Central memory CD8-positive, alpha-beta T cell (primary cell): ENCODE measurements around the gene RNPC3.
"Not testable (repeated sequence)": the region's sequence is repeated elsewhere in the genome, so short reads cannot be mapped to it uniquely, and the experiment has no call there.

Experiments
- ATAC-seq: fragments of 150-1000 bp; cut with Tn5 transposase; replicated peaks from 2 replicates; pipeline ENCODE4 v1.10.0; 2022; ENCODE audit warnings: mild to moderate bottlenecking, moderate FRiP score, moderate number of reproducible peaks; ENCODE audit not compliant: poor library complexity, severe bottlenecking; ENCODE audit errors: extremely low read depth
- DNase-seq, 2 donors: peaks; one replicate each; pipeline ENCODE4 v3.0.0; 2021; ENCODE audit warnings: low spot score in 2 of 2
- H3K27ac Mint-ChIP-seq: one replicate; pipeline ENCODE4 v1.8.0; 2022; ENCODE audit warnings: low read depth, mild to moderate bottlenecking, moderate library complexity, mixed read lengths
- H3K27me3 Mint-ChIP-seq: one replicate; pipeline ENCODE4 v1.8.0; 2022; ENCODE audit warnings: mixed read lengths
- H3K36me3 Mint-ChIP-seq: one replicate; pipeline ENCODE4 v1.8.0; 2022; ENCODE audit warnings: mild to moderate bottlenecking, moderate library complexity, mixed read lengths; ENCODE audit not compliant: insufficient read depth
- H3K4me1 Mint-ChIP-seq: one replicate; pipeline ENCODE4 v1.8.0; 2022; ENCODE audit warnings: mixed read lengths
- H3K4me3 Mint-ChIP-seq: one replicate; pipeline ENCODE4 v1.8.0; 2022; ENCODE audit warnings: mild to moderate bottlenecking, moderate library complexity, mixed read lengths
- H3K9me3 Mint-ChIP-seq: one replicate; pipeline ENCODE4 v1.8.0; 2022; ENCODE audit warnings: mixed read lengths

Gene RNPC3

GRCh38 chr1:103563056-103563455, 37.6 kb downstream of the RNPC3 start:
- H3K4me3 Mint-ChIP-seq = no peak overlapping the region
- no peaks in the 10 kb centered on the region for H3K9me3 Mint-ChIP-seq
- H3K27ac Mint-ChIP-seq = no peak overlapping the region
- H3K4me1 Mint-ChIP-seq = no peaks in the 10 kb centered on the region
- no peak for DNase-seq
- no peaks in the 10 kb centered on the region for H3K36me3 Mint-ChIP-seq
- H3K27me3 Mint-ChIP-seq = no peaks in the 10 kb centered on the region
- no peak for ATAC-seq

GRCh38 chr1:103569493-103569892, 44.0 kb downstream of the RNPC3 start:
- ATAC-seq = no peak

GRCh38 chr1:103571289-103571688, 45.8 kb downstream of the RNPC3 start, which contains the start of gene AMY2B:
Gene AMY2B (plus strand): TSS chr1:103571589. CDS start chr1:103571603, 14 bp downstream.
- ATAC-seq, H3K4me1 Mint-ChIP-seq, DNase-seq, H3K9me3 Mint-ChIP-seq, H3K4me3 Mint-ChIP-seq, H3K36me3 Mint-ChIP-seq, H3K27me3 Mint-ChIP-seq, H3K27ac Mint-ChIP-seq: not testable (repeated sequence)

More at GRCh38 chr1:103569493-103569892, 44.0 kb downstream of the RNPC3 start:
- H3K36me3 Mint-ChIP-seq = peaks cover 2% of the 10 kb centered on the region
- no peaks in the 10 kb centered on the region for H3K9me3 Mint-ChIP-seq
- H3K27ac Mint-ChIP-seq = no peak overlapping the region
- H3K4me1 Mint-ChIP-seq = no peaks in the 10 kb centered on the region
- no peak for DNase-seq
- H3K4me3 Mint-ChIP-seq = no peak overlapping the region
- H3K27me3 Mint-ChIP-seq = no peaks in the 10 kb centered on the region

GRCh38 chr1:103576065-103576464, 50.6 kb downstream of the RNPC3 start:
- H3K27me3 Mint-ChIP-seq = no peaks in the 10 kb centered on the region
- no peak overlapping the region for H3K4me3 Mint-ChIP-seq
- no peak overlapping the region for H3K27ac Mint-ChIP-seq
- ATAC-seq (no peak), DNase-seq (no peak)
- peaks cover 5% of the 10 kb centered on the region for H3K36me3 Mint-ChIP-seq
- H3K4me1 Mint-ChIP-seq = no peaks in the 10 kb centered on the region
- H3K9me3 Mint-ChIP-seq = no peaks in the 10 kb centered on the region

GRCh38 chr1:103576784-103577183, 51.3 kb downstream of the RNPC3 start:
- not testable (repeated sequence) for H3K4me1 Mint-ChIP-seq, H3K27ac Mint-ChIP-seq, H3K27me3 Mint-ChIP-seq, DNase-seq, ATAC-seq, H3K9me3 Mint-ChIP-seq, H3K4me3 Mint-ChIP-seq, H3K36me3 Mint-ChIP-seq

- H3K27me3 Mint-ChIP-seq = no peaks in the 10 kb centered on the region
- H3K9me3 Mint-ChIP-seq = no peaks in the 10 kb centered on the region
- peaks cover 3% of the 10 kb centered on the region for H3K36me3 Mint-ChIP-seq
- no peaks in the 10 kb centered on the region for H3K4me1 Mint-ChIP-seq
- H3K4me3 Mint-ChIP-seq = no peak overlapping the region
- no peak for ATAC-seq
- H3K27ac Mint-ChIP-seq = no peak overlapping the region
- no peak for DNase-seq
Observed at GRCh38 chr1:103582464-103582863, 57.0 kb downstream of the RNPC3 start.

- DNase-seq (no peak), ATAC-seq (no peak)
- H3K4me3 Mint-ChIP-seq = no peak overlapping the region
- peaks cover 3% of the 10 kb centered on the region for H3K36me3 Mint-ChIP-seq
- no peak overlapping the region for H3K27ac Mint-ChIP-seq
- peaks cover 5% of the 10 kb centered on the region for H3K27me3 Mint-ChIP-seq
- H3K4me1 Mint-ChIP-seq = no peaks in the 10 kb centered on the region
- H3K9me3 Mint-ChIP-seq = peaks cover 4% of the 10 kb centered on the region
Observed at GRCh38 chr1:103583887-103584286, 58.4 kb downstream of the RNPC3 start.

GRCh38 chr1:103584537-103584936, 59.0 kb downstream of the RNPC3 start:
- peaks cover 3% of the 10 kb centered on the region for H3K36me3 Mint-ChIP-seq
- no peaks in the 10 kb centered on the region for H3K4me1 Mint-ChIP-seq
- no peak overlapping the region for H3K4me3 Mint-ChIP-seq
- no peak overlapping the region for H3K27ac Mint-ChIP-seq
- DNase-seq (no peak), ATAC-seq (no peak)
- H3K27me3 Mint-ChIP-seq = peaks cover 11% of the 10 kb centered on the region
- H3K9me3 Mint-ChIP-seq = peaks cover 7% of the 10 kb centered on the region

GRCh38 chr1:103602740-103603139, 77.2 kb downstream of the RNPC3 start:
- not testable (repeated sequence) for H3K27ac Mint-ChIP-seq, ATAC-seq, H3K27me3 Mint-ChIP-seq

More at GRCh38 chr1:103602740-103603139, 77.2 kb downstream of the RNPC3 start:
- DNase-seq, H3K36me3 Mint-ChIP-seq, H3K4me1 Mint-ChIP-seq, H3K4me3 Mint-ChIP-seq, H3K9me3 Mint-ChIP-seq: not testable (repeated sequence)
